Measurements from ENCODE around the gene GPR143. TPM values are rescaled to one million over a fixed set of nuclear protein-coding genes. Genes with fewer than 3 reads are reported as not detected.
"Not testable (repeated sequence)": the region's sequence is repeated elsewhere in the genome, so short reads cannot be mapped to it uniquely, and the experiment has no call there.

GPR143 gene
- polyA plus RNA-seq (2013, experiment 1 of 2; ENCODE audit: insufficient read length) = not detected
- polyA plus RNA-seq (2013, experiment 2 of 2; ENCODE audit: insufficient read length) = not detected

DNA sequence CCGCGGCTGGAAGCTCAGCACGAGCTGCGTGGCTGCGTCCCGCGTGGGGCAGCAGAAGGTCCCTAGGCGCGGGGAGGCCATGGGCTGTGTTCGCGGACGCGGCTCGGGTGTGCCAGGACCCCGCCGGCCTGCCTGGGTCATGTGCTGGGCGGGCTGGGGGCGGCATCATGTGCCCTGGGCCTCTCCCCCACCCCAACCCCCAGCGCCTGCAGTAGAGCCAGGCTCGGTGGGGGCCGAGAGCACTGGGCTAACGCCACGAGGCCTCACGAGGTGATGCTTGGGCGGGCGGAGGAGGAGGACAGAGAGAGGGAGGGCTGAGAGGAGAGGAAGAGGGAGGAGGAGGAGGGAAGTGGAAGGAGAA, at the start of gene GPR143:
GPR143 (minus strand) TSS at position 111 of the 361 bp plus-strand sequence; CDS start at position 81, 30 bp downstream.
- DNase-seq = no peak

GRCh38 chrX:9811086-9811485, 45.4 kb upstream of the GPR143 start:
- DNase-seq = not testable (repeated sequence)

DNA sequence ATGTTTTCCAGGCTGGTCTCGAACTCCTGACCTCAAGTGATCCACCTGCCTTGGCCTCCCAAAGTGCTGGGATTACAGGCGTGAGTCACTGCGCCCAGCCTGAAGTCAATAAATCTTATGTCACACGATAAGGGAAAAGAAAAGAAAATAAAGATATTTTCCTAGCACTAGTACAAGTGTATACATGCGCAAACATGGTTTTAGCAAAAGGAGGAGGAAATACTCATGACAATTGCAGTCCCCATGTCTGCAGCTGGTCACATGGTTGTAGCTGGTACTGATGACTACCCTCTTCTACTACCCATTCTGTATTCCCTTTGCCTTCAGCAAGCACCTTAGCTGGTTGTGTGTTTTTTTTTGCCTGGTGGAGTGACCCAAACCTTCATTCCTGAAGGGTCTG, 44.2 kb upstream of the GPR143 start:
- not testable (repeated sequence) for DNase-seq

DNA sequence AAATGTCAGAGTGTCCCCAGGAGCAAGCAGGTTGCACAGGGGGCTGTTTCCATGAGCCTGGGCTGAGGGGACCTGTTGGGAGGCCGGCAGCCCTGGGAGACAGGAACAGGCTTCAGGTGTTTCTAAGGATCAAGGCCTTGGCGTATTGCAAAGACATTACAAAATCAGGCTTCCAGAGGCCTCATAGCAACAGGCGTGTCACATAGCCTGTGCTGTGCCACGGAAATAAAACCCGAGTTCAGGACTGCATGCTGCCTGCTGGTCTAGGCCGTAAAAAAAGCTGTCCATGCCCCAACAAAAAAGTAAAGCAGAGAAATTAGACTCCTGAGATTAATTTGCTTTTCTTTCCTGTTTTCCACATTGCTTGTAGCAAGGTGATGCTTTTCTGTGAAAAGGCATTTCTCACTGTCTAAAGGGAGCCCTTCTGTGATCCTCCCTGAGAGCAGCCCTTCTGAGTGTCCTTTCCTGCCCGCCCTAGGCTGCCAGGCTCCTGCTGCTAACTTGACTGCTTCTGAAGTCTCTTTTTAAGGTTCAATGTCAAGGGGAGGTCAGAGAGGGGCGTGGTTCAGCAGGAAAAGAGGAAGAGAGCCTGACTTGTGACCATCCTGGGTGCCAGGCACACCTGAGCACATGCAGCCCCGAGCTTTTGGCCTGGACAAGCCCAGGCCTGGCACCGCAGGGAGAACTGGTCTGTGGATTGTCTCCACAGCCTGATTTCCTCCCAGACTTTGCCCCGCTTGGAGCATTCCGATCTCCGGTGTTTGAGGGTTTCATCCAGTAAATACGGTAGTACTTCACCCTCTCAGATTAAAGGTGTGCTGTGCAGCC, 41.9 kb upstream of the GPR143 start:
- no peak for DNase-seq

- no peak for DNase-seq
Measured at GRCh38 chrX:9805956-9806355, 40.3 kb upstream of the GPR143 start.

- no peak for DNase-seq
Measured at GRCh38 chrX:9804444-9804843, 38.8 kb upstream of the GPR143 start.

- DNase-seq = no peak
Measured at GRCh38 chrX:9802737-9803136, 37.1 kb upstream of the GPR143 start.

DNA sequence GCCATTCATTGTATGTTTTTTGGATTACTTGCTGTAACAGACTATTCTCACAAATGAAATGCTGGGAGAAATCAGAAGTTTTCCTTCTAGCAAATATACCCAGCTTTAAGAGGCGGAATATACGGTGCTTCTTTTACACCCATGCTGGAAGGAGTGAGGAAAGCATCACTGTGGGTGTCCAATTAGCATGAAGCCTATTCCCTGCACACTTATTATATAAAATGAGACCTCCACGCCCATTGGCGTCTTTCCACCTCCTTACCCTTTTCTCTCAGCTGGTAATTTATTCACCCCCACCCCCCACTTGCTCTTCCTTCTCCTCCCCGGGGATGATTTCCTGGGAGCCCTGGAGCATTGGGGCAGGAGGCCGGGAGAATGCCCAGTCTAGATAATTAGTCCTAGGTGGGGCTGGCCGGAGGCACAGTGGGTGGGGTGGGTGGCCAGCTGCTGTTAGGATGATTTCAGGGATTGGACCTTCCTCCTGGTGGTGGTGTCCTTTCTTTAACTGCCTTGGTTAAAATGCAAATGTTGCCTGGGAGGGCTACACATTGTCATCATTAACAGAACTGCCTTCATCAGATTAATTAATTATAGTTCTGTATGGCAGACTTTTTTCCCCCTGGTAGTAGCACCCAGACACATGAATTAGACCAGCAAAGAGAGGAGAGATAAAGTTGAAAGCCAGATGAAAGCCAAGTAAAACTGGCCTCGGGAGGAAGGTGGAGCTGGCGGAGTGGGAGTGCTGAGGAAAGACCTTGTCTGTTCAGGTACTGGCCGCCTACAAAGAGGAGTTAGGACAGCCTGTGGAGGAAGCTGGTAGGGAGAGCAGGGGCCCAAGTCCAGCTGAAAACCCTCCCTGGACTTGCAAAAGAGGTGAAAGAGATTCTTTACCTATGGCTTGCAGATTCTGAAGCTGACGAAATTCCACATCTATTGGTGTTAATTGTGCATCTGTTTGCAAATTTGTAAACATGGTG, 32.0 kb upstream of the GPR143 start:
- no peak for DNase-seq

DNA sequence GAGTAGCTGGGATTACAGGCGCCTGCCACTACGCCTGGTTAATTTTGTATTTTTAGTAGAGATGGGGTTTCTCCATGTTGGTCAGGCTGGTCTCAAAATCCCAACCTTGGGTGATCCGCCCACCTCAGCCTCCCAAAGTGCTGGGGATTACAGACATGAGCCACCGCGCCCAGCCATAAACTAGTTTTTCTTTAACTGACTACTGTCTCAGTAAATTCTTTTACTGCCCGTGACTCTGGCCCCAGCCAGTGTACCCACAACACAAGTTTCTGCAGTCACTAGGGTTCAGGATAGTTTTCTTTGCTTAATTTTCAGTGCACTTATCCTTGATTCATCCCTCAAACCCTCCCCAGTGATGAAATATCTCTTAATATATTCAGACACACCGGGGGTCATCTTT, 28.8 kb upstream of the GPR143 start:
- no peak for DNase-seq

DNA sequence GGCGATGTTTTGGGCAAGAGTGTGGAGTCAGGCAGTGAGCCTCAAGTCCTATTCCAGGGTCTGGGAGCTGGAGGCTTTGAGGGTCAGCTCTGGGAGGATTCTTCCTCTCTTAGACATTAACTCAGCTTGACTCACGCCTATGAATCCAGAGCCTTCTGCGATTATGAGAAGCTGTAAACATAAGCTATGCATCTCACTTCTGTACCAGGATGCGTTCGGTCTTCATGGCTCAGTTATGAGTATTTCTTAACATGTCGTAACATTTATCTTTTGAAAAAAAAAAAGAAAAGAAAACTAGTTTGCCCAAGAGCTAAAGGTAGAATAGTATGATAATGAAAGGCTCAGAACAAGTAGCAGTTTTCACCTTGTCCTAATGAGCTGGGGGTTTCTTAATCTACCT, 25.2 kb upstream of the GPR143 start:
- no peak for DNase-seq

DNA sequence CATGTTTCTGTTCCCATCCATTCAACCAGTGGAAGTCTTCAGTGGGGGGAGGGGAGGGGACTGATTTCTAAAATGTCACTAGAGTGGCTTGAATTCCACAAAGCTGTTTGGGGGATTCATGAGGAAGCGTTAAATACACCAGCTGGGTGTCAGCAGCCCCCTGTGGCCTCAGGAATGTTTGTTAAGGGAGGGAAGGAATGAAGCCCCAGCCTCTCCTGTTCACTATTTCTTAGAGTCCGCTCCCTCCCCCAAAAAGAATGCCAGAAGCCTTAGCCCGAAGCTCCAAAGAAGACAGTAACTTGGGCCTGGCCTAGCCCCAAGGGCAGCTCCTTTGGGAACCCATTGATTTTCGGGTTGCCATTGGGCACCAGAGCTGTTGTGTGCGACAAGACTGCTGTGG, 23.9 kb upstream of the GPR143 start:
- DNase-seq = no peak

- DNase-seq = no peak
Measured at GRCh38 chrX:9788911-9789310, 23.3 kb upstream of the GPR143 start.

DNA sequence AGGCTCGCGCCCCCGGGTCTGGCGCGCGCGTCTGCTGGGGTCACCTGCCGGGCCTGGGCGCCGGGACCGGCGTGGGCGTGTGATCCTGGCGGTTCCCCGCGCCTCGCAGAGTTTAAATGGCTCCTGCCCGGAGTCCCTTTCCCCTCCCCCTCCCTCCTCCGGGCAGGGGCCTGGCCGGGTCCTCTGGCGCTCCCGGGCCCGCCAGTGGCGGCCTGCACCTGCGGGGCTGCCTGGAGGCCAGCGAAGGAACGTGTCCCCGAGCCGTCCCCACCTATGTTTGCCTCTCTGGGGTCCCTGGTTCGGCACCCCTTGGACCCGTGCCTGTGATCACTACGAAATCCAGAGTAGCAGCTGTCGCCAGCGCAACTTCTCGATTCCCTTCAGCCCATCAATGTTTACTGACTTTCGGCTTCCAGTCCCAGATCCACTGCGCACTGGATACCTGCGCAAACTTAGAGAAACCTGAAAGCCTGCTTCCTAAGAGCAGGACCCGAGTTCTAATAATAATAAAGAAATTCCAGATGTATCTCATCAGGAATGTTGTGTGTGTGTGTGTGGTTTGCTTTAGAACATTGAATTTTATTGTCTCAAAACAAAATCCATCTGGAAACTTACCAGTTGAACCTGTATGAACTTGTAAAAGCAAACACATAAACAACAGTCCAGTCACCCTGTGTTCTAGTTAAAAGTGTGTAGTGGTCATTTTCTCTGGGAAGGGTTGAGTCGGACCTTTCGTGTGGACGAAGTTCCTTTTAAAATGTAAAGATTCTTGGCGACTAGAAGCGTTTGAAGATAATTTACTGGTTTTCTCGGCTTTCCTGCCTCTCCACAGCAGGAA, 21.4 kb upstream of the GPR143 start:
- no peak for DNase-seq

DNA sequence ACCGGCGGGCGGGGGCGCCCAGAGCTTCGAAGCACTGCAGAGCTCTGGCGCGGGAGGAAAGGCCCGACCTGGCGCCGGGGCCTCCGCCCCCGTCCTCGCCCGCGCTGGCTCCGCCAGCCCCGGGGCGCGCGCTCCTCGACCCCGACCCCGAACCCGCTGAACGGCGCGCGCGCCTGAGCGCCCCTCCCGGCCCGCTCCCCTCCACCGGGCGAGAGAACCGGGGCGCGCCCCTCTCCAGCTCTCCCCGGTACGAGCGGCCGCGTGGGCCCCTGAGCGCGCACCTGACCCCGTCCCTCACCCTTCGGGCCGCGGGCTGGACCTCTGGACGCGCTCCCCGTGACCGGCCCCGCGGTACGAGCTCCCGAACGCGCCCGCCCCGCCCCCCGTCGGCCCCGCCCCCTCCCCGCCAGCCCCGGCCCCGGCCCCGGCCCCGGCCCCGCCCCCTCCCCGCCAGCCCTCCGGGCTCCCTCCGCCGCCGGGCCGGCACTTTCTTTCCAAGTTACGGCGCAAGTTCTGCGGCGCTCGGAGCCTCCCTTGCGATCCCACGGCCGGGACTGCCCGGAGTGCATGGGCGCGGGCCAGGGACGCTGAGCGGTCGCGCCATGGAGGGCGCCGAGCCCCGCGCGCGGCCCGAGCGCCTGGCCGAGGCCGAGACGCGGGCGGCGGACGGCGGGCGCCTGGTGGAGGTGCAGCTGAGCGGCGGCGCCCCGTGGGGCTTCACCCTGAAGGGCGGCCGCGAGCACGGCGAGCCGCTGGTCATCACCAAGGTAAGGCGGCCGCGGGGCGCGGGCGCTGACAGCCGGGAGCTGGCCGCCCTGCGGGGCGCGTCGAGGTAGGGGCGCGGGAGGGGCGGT, 20.5 kb upstream of the GPR143 start, which contains the start of gene SHROOM2:
SHROOM2 (plus strand) TSS at position 486 of the 854 bp plus-strand sequence; CDS start at position 603, 117 bp downstream.
- no peak for DNase-seq

DNA sequence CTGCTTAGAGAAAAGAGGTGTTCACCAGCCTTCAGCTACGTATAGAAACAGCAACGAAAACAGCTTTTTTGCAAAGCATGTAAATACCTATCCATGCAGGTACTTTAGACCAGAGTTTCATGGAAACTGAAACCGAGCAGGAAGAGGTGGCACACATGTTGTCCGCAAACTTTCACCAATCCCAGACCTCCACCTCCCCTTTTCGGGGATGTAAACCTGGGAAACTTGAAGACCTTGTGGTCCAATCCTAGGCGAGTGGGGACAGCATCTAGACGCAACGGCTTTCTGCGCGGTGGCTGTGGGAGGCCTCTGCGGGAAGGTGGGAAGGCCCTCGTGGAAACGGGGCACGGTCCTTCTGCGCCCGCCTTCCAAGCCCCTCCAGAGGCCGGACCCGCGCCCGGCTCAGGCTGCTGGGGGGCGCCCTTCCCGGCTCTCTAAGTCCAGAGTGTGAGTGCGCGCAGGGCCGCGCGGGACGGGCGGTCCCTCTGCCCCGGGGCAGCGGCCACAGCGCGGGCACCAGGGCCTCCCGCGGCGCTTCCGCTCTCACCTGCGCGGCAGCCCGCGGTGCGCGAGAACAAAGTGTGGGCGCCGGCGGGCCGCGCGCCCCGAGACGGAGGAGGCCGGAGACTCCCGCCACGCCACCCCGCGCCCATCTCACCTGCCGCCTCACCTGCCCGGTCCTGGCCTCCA, 19.8 kb upstream of the GPR143 start:
- no peak for DNase-seq

DNA sequence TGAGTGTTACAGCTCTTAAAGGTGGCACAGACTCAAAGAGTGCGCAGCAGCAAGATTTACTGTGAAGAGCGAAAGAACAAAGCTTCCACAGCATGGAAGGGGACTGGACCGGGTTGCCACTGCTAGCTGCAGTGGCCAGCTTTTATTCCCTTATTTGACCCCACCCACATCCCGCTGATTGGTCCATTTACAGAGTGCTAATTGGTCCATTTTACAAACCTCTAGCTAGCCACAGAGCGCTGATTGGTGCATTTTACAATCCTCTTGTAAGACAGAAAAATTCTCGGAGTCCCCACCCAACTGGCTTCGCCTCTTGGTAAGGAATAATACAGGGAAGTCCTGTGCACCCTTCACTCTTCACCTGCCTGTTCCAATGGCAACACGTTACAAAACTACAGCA, 18.7 kb upstream of the GPR143 start:
- DNase-seq = no peak

DNA sequence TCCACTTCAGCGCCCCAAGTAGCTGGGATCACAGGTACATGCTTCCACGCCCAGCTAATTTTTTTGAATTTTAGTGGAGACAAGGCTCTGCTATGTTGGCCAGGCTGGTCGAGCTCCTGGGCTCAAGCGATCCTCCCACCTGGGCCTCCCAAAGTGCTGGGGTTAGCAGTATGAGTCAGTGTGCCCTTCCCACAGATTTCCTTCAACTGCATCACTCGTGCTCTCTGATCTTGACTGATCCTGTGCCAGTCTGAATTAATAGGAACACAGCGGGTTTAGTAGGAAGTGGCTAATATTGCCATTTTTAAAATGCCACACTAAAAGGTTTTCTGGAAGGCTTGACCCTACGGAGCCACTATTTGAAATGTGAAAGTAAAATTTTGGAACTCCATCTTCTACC, 16.3 kb upstream of the GPR143 start:
- DNase-seq = no peak

- DNase-seq = no peak
Measured at GRCh38 chrX:9775930-9776329, 10.3 kb upstream of the GPR143 start.

DNA sequence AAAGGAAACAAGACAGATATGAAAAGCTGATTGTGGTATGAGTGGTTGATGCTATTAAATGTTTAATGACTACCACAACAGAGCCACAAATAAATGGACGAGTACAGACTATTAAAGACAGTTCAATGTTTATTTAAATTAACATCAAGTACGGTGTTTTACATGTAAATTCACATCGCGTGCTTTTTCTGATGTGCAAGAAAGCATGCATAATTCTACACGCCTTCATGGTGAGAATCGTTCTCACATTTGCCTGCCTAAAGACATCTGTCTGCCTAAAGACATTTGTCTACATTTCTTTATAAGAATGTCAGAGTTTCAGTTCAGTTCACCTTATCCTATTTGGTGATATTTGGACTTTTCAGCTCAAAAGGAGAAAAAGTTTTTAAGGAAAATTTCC, 7.3 kb upstream of the GPR143 start:
- no peak for DNase-seq

GRCh38 chrX:9770319-9770718, 4.7 kb upstream of the GPR143 start:
- DNase-seq = no peak
